Stimulated activated CD8-positive, alpha-beta memory T cell treated with anti-CD3 and anti-CD28 coated beads, Interleukin-4, amount 100 ng/mL, for 1 hour (primary cell): ENCODE measurements around the gene MDP1.

ENCODE experiments used
- DNase-seq, 2 donors: peaks; one replicate each; pipeline ENCODE4 v3.0.0-alpha.2; 2020; ENCODE audit warnings: low read depth in 2 of 2, low spot score in 1 of 2

Gene MDP1

DNA sequence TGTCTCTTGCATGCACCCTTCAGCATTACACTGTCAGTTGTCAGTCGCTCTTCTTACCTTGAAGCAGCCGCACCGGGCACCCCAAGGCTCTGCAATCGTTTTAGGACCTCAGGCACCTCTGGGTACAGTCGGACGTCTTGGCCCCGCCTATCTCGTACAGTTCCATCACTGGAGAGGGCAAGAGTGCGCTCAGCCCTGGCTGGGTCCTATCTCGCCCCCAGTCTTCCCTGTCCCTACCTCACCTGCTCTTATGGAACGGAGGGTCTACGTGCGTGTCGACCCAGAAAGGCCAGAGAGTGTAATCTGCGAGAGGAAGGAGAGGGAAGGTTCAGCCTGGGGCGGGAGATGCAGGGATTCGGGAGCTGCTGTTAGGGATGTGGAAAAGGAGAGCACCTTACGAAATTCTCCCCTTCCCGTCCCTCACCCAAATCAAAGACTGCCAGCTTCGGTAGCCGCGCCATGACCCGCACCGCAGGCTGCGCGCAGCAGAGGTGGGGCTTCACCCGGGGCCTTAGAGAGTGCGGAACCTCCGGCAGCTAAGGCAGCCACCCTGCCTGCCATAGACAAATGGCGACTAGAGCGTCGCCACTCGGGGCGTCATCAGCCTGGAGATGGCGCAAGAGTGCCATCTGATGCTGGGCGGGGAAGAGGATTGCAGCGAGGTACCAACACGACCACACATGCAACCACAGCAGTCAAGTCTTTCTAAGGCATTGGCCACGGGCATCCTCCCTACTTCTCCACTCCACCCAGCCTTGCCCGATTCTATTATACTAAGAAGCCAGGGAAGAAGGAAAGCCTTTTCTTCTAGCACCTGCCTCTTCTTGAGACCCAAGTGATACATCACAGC, at the start of gene MDP1:
MDP1 (minus strand) TSS at position 572 of the 850 bp plus-strand sequence; CDS start at position 461, 111 bp downstream.
- DNase-seq = peak; percentile 52 to 72

DNA sequence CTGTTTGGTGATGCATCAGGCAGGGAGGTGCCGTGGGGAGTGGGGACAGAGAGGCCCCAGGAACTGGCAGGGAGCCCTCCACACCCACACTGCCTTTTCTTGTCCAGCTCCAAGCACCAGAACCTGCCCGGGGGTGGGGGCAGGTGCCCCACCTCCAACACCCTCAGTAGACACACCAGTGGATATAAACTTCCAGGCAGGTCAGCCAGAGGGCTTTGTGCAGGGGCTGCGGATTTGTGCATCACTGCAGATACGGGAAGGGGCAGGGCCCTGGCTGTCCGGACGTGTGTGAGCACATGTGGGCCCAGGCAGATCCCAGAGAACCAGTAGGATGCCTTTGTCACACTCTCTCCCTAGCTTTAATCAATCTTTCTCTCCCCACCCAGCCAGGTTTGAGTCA, 48.4 kb upstream of the MDP1 start:
- DNase-seq = no peak

GRCh38 chr14:24263848-24264247, 48.0 kb upstream of the MDP1 start:
- DNase-seq = no peak

- no peak for DNase-seq
Observed at GRCh38 chr14:24262821-24263733, 47.2 kb upstream of the MDP1 start, which contains the start of gene TGM1. Gene TGM1 (minus strand): TSS chr14:24263177. CDS start chr14:24262352, 825 bp downstream.

- no peak for DNase-seq
Observed at GRCh38 chr14:24261969-24262327, 46.1 kb upstream of the MDP1 start.

DNA sequence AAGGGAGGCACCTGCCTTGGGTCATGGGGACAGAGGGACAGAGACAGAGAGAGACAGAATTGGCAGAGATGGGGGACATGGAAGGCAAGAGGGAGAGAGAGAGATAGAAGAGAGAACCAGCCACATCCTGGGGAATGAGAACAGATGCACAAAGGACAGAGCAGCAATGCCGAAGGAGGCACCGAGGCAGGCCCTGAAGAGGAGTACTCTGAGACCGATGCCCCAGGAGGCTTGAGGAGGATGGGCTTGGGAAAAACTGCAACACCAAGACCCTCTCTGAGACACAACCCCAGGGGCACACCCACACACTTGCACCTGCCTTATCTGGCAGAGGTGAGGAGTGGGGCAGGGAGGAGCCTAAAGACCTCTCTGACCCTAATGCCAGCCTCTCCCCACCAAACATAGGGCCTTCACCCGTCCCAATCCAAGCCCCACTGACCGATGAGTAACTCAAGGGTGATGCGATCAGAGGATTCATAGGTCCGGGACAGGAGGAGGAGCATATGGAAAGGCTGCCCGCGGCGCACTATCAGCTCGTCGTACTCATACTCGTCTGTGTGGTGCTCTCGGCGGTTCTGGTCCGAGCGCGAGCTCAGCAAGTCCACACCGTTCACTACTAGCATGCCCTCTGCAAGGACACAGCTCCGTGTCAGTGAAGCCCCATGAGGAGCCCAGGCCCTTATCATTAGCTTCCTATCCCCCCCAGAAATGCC, 45.5 kb upstream of the MDP1 start:
- DNase-seq = no peak

GRCh38 chr14:24260780-24261157, 44.9 kb upstream of the MDP1 start:
- DNase-seq = no peak

DNA sequence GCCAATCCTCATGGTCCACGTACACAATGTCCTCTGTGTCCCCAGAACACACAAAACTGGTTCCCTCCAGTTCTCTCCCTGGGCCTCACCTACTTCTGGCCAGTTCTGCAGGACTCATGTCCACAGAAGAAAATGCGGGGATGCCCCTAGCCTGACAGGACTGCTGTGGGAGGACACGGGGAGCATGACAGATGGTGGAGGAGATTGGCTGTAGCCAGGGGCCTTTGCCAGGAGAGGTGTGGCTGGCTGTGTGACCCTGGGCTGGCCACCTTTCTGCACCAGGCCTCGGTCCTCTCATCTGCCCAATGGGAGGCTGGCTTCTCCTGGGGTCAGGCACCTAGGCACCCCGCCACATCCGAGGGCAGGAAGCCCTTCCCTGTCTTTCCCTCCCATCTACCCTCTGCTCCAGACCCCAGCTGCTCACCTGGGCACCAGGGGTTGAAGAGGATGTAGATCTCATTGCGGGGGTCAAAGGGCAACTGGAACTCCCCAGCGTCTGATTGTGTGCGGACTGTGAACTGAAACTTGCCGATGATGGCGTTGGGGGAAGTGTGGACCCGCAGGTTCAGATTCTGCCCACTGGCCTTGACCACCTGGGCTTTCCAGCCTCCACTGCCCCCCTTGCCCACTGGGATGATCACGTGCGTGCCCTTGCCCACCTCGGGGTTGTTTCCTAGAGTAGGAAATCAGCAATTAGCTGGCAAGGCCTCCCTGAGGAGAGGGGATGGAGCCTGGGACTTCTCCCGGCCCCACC, 44.3 kb upstream of the MDP1 start:
- no peak for DNase-seq

DNA sequence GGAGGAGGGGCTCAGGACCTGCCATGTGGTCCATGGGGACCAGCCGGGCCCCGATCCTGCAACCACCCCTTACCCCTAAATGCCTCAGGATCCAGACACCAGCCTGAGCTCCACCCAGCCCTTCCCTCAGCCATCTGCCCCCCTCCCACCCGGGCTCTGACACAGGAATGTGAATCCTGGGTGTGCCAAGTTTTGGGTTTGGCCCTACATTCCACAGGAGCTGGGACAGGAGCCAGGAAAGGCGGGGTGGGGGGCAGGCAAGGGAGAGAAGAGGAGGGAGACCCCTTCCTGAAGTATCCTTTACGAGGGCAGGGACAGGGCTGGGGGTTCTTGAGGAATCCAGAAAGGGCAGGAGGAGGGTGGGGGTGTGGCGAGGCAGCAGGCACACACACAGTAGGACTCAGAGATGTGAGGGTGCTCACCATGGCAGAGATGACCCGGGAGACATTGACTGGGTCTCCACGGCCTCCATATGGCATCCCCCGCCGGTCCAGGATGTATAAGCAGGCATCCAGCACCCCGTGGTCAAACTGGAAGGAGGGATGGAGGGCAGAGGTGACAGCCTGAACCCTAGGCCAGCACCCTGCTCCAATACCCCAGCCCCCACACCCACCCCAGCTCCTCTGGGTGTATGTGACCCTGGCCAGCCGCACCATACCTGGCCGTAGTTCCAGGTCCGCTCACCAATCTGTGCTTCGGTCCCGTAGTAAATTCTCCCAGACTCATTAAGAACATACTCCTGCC, 43.6 kb upstream of the MDP1 start:
- no peak for DNase-seq

GRCh38 chr14:24258548-24259265, 42.8 kb upstream of the MDP1 start:
- no peak for DNase-seq

DNA sequence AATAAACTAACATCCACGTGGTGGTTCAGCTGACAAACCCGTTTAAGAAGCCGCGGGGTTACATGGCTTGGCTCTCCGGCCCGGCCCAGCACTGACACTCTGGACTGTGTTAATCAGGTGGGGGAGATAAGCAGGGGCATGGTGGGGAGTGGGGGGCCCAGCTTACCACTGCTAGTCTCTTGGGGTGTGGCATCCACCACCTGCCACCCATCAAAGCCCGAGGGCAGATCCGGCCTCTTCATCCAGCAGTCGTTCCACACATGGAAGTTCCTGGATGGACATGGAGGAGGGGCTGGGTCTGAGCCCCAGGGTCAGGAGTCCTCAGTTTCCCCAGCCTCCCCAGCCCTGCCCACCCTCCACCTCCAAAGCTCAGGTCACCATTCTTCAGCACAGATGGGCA, 42.3 kb upstream of the MDP1 start:
- DNase-seq = no peak

DNA sequence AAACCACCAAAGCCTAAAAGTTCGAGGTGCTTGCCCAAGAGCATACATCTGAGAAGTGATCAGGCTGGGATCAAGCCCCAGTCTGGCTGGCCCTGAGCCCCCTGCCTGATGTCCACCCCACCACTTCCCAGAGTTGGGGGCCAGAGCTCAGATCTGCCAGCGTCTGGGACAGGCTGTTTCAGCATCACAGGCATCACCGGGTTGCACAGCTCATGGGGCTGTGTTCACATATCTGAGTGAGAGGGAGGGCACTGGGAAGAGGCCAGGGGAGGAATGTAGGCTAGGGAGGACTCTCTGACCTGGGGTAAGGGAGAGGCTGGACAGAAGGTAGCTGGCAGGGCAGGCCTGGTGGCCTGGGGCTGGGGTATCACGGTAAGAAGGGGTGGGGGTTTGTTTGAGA, 41.1 kb upstream of the MDP1 start:
- DNase-seq = no peak

DNA sequence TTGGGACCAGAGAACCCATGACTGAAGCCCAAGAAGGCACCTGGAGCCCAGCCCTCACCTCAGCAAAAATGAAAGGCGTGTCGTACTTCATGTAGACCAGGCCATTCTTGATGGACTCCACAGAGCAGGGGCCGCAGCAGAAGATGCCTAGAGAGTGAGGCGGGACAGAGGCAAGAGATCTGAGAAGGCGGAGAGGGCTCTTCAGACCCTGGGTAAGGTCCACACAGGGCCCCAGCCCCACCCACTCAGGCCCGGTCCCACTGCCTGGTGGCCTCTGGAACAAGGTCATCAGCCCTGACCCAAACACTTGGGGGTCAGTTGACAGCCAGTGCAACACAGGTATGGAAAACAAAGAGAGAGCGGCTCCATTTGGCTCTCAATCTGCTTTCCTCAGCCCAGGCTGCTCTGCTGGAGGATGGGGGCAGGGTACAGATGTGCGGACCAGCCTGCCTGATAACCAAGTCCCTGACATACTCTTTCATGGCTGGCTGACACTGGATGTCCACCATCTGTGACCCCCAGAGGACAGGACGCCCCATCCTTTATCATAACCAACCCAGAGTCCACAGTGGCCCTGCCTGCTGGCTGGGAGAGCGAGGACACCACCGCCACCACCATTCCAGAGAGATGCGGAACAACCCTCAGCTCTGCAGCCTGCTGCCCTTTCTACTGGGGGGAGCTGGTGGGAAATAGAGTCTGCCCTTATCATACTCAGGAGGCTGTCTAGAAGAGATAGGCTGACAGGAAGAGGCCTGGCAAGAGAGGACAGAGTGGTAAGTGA, 40.3 kb upstream of the MDP1 start:
- no peak for DNase-seq

DNA sequence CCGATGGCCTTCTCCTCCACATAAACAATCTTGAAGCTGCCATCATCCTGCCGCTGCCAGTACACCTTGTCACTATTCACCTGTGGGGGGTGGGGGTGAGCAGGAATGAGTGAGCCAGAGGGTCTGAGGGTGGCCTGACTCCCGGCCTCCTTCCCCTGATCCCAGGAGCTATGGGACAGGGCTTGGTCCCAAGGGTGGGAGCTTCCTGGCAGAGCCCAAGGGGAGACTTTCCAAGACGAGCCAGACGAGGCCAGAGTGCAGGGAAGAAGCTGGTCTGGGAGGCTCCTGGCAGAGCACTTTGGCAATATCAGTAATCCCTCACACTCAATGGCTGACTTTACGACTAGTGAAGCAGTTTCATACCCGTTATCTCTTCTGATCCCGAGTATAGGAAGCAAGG, 39.6 kb upstream of the MDP1 start:
- DNase-seq = no peak

GRCh38 chr14:24254630-24255392, 38.9 kb upstream of the MDP1 start:
- no peak for DNase-seq

- no peak for DNase-seq
Observed at GRCh38 chr14:24253936-24254335, 38.1 kb upstream of the MDP1 start.

DNA sequence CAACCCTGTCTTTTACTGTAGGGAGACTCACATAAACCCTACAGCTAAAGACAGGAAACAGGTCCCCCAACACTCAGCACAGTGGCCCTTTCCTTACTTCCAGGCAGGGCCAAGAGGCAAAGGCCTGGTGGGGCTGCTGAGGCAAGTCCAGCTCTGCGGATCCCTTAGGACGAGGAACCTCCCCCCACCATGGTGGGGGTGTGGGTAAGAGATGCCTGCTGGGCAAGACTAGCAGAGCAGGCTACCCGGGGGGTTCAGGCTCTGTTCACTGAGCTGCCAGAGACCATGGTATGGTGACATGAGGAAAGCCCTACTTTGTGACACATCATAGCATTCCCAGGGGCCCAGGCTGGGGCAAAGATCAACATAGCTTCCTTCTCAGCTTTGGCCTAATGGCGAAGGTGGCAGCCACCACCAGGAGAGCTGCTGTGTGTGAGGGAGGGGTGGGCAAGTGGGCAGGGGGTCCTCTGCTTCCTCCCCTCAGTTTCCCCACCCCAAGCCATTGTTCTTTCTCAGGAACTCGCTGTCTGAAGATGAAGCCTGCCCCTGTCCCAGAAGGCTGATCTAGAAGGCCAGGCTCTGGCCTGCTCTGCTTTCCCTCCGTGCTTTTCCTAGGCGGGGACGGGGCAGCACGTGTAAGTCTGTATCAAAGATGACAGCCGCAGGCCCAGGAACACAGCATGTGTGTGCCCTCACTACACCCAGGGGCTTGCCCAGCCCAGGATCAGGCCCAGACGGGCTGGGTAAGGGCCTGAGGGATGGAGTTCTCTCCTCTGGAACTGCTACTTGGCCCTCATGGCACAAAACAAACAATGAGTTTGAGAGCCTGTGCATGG, 36.6 kb upstream of the MDP1 start:
- no peak for DNase-seq
